GM12892 (cell line): Measurements from ENCODE around the gene CDK5RAP2.

Experiments
- DNase-seq: peaks from one replicate; pipeline ENCODE4 v3.0.0; 2011; ENCODE audit not compliant: insufficient read length
- FAIRE-seq: peaks from 2 replicates; lab custom pipeline; 2011; peaks lifted over from hg19 to GRCh38; lab: Jason Lieb, UNC
- POLR2A ChIP-seq: IDR thresholded peaks from 2 replicates; pipeline ENCODE4 v1.6.1; 2011; ENCODE audit warnings: low read depth, low read length, control low read depth
- POLR2AphosphoS5 ChIP-seq: IDR thresholded peaks from 2 replicates; pipeline ENCODE4 v1.6.1; 2011; ENCODE audit warnings: low read depth, low read length, control low read depth
- TAF1 ChIP-seq: IDR thresholded peaks from 2 replicates; pipeline ENCODE4 v1.6.1; 2011; ENCODE audit warnings: low read depth, mild to moderate bottlenecking, control low read depth, low read length, borderline replicate concordance

CDK5RAP2 gene

GRCh38 chr9:120412425-120412951, 167.5 kb downstream of the CDK5RAP2 start:
- no peak for FAIRE-seq
- DNase-seq, result no peak
- TF ChIP-seq POLR2A (no peak), TAF1 (no peak), POLR2AphosphoS5 (no peak)

- DNase-seq (no peak), FAIRE-seq (no peak)
- TF ChIP-seq POLR2A, result no peak
- no peak for TF ChIP-seq POLR2AphosphoS5
- TF ChIP-seq TAF1, result no peak
These were observed 168.0 kb downstream of the CDK5RAP2 start for GRCh38 chr9:120411862-120412424.

DNA sequence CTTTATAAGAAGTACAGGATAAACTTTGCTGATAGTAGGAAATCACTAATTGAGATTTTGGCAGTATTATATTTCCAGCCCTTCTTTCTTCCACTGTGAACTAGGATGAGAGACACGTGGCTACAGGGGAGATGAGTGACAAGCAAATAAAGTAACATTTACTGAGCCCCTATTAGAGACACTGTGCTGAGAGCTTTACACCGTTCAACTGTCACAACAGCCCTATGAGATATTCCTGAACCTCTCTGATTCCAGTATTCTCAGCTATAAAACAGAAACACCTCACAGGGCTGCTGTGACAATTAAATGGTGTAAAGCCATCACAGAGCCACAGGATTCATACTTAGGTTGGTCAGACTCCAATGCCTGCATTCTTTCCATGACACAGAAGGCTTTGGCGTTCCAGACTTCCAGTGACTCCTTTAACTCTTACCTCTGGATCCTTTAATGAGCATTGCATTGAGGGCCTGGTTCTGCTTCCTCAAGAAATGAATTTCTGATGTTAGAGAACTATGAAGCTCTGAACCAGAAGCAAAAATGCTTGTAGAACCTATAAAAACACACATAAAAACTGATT, 169.0 kb downstream of the CDK5RAP2 start:
- FAIRE-seq (no peak), DNase-seq (no peak)

GRCh38 chr9:120408680-120409258, 171.2 kb downstream of the CDK5RAP2 start:
- TF ChIP-seq POLR2AphosphoS5 (no peak), POLR2A (no peak)
- DNase-seq, result no peak
- FAIRE-seq, result no peak

More for the DNA sequence above, 169.0 kb downstream of the CDK5RAP2 start:
- no peak for TF ChIP-seq POLR2A
- no peak for TF ChIP-seq POLR2AphosphoS5
- no peak for TF ChIP-seq TAF1

DNA sequence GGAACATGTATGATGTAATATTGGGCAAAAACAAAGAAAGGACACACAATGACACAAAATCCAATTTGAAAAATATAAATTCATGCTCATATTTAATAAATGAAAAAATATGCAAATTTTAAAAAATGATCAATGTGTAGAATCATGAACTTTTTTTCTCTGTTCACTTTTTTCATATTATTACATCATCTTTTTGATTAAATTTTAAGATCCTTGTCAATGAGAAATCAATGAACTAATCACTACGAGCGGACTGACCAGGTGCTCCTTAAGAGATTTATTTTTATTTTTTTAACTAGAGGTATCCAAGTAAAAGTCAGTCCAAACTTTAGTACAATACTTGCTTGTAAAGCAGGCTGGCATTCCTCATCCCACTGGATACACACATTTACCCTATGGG, 174.1 kb downstream of the CDK5RAP2 start:
- DNase-seq (no peak), FAIRE-seq (no peak)
- TF ChIP-seq POLR2AphosphoS5, result no peak
- TF ChIP-seq TAF1, result no peak
- no peak for TF ChIP-seq POLR2A

- FAIRE-seq (no peak), DNase-seq (no peak)
- TF ChIP-seq POLR2AphosphoS5, result no peak
- no peak for TF ChIP-seq TAF1
- no peak for TF ChIP-seq POLR2A
These were observed 174.8 kb downstream of the CDK5RAP2 start for GRCh38 chr9:120405134-120405533.

- DNase-seq, result no peak
- TF ChIP-seq POLR2A, result no peak
- no peak for TF ChIP-seq POLR2AphosphoS5
- TF ChIP-seq TAF1, result no peak
- FAIRE-seq, result no peak
These were observed 176.5 kb downstream of the CDK5RAP2 start for GRCh38 chr9:120403543-120403856.

DNA sequence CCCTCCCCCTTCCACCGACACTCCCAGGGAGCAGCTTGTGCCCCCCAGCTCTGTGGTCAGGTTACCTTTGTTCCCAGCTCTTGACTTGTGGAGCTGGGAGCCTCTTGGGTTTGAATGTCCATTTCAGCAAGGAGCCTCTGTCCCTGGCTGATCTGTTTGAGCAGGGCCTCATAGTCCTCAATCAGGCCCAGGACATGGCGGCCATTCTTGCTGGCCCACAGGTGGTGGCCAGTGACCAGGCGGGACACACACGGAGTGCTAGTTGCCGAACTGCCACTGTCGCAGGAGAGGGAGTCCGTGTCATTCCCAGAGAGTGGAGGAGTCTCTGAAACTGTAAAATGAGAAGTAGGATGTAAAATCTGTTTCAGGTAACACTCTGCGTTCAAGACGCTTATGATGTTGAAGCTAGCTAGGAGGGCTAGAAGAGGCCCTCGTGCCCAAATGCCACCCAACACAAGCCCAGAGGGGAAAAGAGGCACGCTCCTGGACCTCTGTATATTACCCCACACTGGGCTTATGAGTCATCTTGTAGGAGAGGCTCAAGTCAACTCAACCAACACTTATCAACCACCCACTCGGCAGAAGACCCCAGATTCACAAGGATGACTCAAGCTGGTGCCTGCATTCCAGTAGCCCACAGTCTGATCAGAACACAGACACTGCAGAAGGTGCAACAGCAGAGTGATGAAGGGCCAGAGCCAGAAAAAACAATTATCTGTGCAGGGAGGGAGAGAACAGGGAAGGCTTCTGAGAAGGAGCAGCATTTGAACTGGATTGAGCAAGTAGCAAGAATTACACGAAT, 177.0 kb downstream of the CDK5RAP2 start:
- no peak for DNase-seq
- TF ChIP-seq POLR2AphosphoS5 (no peak), TAF1 (no peak), POLR2A (no peak)
- no peak for FAIRE-seq

DNA sequence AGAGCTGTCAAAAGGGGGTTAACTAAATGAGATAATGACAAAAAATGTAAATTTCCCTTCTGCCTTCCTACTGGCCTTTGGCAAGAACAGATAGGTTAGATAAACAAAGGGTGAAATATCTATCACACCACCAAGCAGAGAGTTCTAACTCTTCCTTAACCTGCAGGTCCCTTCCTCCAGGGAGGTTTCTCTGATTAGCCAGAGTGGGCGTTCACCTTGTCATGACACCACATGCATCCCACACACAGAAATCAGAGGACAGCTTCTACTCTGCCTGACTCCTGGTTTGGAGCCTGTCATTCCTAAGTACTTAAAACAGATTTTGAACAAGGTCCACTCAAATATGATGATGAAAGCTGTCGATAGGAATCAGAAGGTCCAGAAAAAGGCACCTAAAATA, 180.0 kb downstream of the CDK5RAP2 start:
- FAIRE-seq, result no peak
- TF ChIP-seq POLR2AphosphoS5 (no peak), POLR2A (no peak), TAF1 (no peak)
- no peak for DNase-seq

DNA sequence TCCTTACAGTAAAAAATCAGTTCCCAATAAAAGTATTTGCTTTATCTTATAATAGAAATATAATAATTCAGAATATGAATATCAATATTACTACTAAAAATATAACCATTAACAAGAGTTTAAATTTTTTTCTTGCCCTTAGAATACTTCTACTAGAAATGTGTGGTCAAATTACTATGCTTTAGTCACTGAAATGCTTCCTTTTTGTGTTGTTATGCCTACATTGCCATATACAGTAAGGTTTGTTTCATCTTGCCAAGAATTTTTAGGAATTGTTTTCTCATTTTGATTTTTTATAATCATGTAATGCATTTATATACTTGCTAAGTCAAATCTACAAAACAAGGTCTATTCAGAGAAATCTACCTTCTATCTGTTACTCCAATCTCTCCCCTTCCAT, 181.7 kb downstream of the CDK5RAP2 start:
- DNase-seq, result no peak
- TF ChIP-seq POLR2AphosphoS5, result no peak
- TF ChIP-seq POLR2A, result no peak
- no peak for FAIRE-seq

DNA sequence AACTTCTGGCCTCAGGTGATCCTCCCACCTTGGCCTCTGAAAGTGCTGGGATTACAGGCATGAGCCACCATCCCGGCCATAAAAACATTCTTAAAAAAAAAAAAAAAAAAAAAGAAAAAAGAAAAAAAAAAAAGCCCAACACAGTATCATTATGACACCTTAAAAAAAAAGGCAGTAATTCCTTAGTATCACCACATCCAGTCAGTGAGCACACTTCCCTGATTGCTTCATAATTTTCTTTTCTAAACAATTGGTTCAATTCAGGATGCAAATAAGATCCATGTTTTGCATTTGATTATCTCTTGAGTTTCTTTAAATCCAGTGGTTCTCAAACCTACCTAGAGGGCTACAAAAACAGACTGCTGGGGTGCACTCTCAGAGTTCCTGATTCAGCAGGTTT, 182.5 kb downstream of the CDK5RAP2 start:
- FAIRE-seq (no peak), DNase-seq (no peak)
- TF ChIP-seq POLR2AphosphoS5, result no peak
- no peak for TF ChIP-seq TAF1
